ENCODE measurements around the gene AP5B1.
A peak's percentile ranks its signal among the peaks of the same experiment; 100 is the strongest.

Gene AP5B1

DNA sequence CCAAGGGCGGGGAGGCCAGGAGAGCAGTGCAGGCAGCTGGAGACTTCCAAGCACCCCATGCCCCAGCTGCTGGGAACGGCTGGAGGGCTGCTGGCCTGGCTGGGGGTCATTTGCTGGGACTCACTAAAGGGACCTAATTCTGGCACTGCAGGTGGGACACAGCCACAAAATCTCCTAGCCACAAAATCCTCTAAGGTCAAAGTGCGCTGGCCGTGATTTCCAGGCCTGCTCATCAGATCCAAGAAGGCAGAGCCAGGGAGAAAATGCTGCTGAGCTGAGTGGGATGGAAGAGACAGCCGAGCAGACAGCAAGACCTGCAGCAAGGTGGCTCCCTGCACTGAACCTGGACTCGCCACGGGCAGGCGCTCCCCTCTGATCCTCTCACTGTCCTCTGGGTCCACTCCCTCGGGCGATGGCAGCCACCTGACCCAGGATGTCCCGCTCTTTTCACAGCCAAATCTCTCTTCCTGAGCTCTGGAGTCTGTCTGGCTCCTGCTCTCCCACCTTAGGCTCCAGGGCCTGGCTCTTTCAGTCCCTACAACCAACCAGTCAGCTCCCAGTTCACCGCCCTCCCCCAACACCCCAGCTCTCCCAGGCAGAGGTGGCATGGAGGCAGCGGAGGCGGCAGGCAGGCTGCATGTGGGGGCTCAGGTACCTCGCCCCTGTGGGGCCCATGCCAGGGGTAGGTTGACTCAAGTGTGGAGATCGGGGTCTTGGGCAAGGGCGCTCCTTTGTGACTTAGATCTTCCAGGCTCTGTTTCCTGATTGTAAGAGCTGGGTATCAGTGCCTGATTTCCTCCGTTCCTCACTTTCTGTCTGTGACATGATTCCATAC is 20.6 kb upstream of the AP5B1 start:
- DNase-seq (ENCODE audit: low read depth): no peak

- no peak for DNase-seq (ENCODE audit: low read depth)
Measured at GRCh38 chr11:65798882-65799281, 18.1 kb upstream of the AP5B1 start.

DNA sequence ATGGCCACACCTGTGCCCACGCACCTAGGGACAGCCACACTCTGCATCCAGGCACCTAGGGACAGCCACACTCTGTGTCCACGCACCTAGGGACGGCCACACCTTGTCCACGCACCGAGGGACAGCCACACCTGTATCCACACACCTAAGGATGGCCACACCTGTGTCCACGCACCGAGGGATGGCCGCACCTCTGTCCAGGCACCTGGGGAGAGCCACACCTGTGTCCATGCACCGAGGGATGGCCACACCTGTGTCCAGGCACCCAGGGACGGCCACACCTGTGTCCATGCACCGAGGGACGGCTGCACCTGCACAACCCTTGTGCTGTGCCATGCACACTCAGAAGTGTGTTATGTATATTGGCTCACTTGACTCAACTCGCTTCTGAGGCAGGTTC is 16.9 kb upstream of the AP5B1 start:
- no peak for DNase-seq (ENCODE audit: low read depth)

DNA sequence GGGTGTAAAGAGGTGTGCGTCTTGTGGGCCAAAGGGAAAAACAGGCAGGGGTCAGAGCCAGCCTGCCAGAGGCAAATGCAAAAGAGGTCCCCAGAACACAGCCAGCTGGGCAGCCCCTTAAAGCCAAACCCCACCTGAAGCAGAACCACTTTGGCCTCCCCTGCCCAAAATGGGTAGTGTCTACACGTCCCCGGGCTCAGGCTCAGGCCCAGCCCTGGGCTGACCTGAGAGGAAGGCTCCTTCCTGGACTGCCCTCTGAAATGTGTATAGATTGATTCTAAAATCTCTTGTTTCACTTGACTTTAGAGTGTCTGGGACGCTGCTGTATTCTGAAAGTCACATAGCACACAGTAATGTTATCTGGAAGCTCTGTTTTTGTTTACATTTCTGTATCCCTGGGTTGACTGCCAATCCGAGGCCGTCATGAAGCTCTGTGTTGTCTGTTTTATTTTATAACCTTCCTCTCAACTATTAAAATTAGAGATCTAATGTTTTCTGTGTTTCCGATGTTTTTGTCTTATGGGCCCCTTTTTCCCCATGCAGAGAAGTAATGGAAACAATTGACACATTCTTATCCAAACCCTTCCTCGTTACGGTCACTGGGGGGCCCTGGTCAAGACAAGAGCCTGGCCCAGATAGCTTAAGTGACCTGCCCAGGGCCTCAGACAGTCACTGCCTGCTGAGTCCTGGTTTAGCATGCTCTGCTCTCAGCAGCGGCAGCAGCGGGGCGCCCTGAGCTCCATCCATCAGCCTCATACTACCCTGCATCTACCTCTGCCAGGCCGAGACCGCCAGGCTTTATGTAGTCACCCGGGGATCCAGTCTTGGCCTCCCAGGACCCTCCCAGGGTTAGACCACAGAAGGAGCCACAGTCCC is 16.2 kb upstream of the AP5B1 start:
- DNase-seq (ENCODE audit: low read depth): no peak

- DNase-seq (ENCODE audit: low read depth): no peak
Measured at GRCh38 chr11:65794570-65795510, 14.1 kb upstream of the AP5B1 start.

DNA sequence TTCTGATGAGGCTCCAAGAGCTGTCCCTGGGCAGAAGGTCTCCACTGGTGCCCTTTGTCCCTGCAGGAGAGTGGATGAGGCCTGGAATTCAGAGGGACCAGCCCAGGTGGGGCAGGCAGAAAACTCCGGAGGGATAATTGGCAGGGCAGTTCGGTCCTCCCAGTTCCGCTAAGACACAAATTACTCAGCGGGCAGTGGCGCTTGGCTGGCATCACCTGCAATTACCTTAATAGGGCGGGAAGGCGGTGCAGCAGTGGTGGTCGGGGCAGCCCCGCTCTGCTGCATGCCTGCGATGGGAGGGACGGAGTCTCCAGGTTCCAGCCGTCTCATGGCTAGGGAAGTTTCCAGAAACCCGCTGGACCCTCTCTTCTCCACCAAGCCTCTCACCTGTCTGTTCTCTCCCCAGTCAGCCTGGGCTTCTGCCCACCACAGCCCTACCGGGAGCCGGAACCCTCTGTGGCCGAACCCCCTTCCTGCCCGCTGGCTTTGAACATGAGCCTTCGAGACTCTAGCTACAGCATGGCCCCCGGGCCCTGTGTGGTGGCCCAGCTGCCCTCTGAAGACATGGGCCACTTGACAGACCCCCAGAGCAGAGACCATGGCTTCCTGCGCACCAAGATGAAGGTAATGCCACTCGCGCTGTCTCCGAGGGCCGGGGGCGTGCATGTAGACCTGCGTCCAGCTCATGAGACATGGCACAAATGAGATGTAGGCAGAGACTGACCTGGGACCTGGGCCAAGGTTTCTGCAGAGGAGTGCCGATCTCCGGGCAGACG is 13.0 kb upstream of the AP5B1 start:
- DNase-seq (ENCODE audit: low read depth): no peak

GRCh38 chr11:65793144-65793581 is 12.4 kb upstream of the AP5B1 start:
- DNase-seq (ENCODE audit: low read depth): no peak

DNA sequence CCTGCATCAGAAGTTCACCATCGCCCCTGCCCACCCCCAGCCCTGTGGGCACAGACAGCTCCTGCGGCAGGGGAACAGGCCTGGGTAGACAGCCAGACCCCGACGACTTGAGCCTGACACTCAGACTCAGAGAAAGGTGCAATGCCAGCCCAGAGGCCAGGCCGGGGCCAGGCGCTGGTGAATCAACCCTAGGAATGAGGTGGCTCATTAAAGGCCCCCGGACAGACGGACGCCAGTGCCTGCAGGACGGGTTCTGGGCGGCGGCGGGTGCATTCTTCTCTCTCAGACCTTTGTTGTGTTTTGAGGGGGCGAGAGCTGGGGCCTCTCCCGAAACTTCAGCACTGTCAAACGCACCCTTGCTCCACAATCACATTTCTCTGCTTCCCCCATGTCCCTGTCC is 11.7 kb upstream of the AP5B1 start:
- DNase-seq (ENCODE audit: low read depth): no peak

DNA sequence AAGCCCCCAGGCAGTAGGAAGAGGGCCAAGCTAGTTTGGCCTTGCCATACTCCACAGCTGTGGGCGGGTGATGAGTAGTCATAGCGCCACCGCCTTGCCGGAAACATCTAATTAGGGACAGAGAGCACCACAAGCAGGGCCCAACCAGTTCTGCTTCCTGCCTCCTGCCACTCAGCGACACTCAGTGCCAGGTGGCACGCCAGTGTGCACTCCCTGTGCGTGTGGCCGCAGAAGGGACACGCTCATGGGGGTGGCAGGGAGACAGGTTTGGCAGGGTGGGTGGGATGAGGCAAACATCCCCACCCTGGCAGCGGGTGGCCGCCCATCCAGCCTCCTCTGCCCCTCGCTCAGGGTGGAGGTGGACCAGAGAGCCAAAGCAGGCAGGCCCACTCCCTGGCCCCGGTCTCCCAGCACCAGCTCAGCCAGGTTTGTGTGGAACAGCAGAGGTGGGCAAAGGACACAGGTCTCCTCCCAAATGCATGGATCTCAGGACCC is 11.0 kb upstream of the AP5B1 start:
- DNase-seq (ENCODE audit: low read depth): peak; percentile 15

GRCh38 chr11:65790902-65791650 is 10.3 kb upstream of the AP5B1 start:
- no peak for DNase-seq (ENCODE audit: low read depth)

DNA sequence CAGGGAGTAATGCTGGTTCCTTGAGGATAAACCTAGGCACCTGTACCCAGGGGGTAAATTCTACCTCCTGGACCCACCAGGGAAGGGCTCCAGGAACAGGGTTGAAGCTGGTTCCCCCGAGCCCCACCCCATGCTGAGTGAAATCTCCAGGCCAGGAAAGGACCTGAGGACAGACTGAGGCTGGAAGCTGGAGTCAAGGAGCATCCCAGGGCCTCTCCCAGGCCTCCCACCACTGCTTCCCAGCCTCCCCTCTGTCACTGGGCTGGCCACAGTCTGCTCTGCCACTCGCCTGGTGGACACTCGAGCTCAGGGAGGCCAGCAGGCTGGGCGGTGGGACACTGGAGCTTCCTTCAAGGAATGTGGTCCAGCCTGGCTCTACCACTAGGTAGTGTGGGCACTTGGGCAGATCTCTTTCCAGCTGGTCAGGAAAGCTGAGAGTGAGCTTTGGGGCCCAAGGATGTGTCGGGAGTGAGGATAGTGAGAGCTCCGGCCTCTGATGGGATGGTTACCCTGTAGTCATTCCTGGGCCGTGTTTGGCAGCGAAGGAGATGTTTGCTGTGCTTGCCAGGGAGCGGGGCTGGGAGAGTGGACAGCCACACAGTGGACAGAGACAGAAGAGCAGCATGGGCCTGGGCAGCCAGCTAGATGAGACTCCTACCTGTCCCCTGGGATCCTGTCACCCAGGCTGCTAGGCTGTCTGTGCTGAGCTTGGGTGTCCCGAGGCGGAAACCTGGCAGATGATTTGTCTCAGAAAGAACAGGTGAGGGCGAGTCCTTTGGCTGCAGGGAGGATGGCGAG is 9.5 kb upstream of the AP5B1 start:
- no peak for DNase-seq (ENCODE audit: low read depth)

DNA sequence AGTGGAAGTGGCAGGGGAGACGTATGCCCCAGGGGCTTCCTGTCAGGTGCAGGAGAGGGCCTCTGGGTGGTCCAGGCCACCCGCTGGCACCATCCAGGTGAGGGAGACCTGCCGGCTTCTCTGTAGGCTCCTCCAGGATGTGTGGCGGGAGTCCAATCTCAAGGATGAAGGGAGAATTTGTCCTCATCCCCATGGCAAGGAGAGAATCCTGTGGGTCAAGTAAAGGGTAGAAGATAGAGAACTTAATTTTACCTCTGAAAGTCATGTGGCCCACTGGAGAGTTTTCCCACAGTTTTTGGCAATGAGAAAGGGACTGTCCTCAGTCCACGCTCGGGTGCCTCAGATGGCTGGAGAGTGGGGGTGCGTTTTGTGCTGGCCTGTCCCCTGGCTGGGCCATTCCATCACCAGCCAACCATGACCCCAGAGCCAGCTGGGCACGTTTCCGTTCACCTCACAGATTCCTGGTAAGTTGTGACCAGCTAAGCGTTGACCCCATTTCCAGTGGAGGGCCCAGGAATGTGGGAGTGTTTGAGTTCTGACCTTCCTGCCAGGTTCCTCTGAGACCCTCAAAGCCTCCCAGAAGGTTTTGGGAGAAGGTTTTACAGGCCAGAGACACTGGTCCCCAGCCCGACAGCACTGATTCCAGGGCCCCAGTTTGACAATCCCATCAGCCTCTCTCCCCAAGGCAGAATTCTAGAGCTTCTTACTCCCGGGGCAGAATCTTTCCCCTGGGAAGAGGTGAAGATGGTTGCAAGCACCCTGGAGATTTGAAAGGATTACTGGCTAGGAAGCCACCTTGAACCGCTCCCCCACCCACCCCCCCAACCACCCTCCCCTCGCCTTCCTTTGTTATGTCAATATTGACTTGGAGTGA is 8.7 kb upstream of the AP5B1 start:
- no peak for DNase-seq (ENCODE audit: low read depth)

DNA sequence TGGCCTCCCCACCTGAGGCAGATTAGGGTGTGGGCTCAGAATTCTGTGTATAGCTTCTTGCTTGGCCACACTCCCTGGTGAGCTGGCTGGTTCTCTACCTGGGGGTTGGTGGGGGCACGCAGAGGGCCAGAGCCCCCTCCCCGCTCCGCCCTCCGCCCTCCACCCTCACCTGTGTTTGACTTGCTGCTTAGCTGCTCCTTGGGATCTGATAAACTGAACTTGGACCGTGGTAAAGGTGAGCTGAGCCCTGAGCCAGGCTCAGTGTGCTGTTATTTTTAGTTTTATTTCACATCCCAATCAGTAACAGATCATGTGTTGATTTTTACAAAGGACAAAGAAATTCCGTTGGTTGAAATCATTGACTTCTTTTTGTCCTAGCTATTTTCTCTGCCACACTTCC is 8.0 kb upstream of the AP5B1 start:
- DNase-seq (ENCODE audit: low read depth): no peak

- DNase-seq (ENCODE audit: low read depth): no peak
Measured at GRCh38 chr11:65787649-65788622, 7.2 kb upstream of the AP5B1 start.

- peak; percentile 21 for DNase-seq (ENCODE audit: low read depth)
Measured at GRCh38 chr11:65786786-65787636, 6.2 kb upstream of the AP5B1 start, which contains the start of gene OVOL1. TSS of gene OVOL1 (plus strand) at chr11:65787063. CDS start at chr11:65787374, 311 bp downstream.

All from activated T-cell treated with anti-CD3 and anti-CD28 coated beads for 1 hour (primary cell).